Upper lobe of left lung (tissue), 4 donors: ENCODE measurements around the gene TCERG1L.

ENCODE experiments used
- CTCF ChIP-seq, 6 experiments: fragments of 450-650 bp in 4 of 6; fragments of 200-600 bp in 2 of 6; sonication (generic) in 2 of 6; IDR thresholded peaks; one replicate each; pipeline ENCODE4 v1.5.1; 2016 to 2019; ENCODE audit warnings: antibody characterized with exemption in 6 of 6
- POLR2AphosphoS5 ChIP-seq, 2 donors: sonication (generic); formaldehyde crosslinking; IDR thresholded peaks; one replicate each; pipeline ENCODE4 v1.5.1; 2017; ENCODE audit warnings: antibody characterized with exemption in 2 of 2

DNA sequence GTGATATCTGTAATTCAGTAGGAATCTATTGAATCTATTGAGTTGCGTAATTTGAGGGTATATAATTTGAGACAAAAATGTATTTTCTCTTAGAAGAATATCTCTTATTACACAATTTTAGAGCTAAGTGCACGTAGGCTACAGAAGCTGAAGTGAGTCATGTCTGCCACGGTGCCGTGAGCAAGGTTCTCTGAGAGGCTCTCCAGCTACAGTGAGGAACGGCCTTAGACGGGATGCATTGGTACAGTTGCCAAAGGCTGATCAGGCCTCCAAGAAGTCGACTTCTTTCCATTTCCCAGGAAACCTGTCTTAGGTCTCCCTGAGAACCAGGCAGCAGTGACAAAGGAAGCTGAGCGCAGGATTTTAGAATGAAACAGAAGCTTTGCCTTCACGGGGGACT lies 28.6 kb downstream of the TCERG1L start:
- TF ChIP-seq CTCF (IDR thresholded peaks at IDR 0.05): no peak
- no peak for TF ChIP-seq POLR2AphosphoS5 (IDR thresholded peaks at IDR 0.05)
